ENCODE measurements around the gene IL17REL.

The IL17REL gene

DNA sequence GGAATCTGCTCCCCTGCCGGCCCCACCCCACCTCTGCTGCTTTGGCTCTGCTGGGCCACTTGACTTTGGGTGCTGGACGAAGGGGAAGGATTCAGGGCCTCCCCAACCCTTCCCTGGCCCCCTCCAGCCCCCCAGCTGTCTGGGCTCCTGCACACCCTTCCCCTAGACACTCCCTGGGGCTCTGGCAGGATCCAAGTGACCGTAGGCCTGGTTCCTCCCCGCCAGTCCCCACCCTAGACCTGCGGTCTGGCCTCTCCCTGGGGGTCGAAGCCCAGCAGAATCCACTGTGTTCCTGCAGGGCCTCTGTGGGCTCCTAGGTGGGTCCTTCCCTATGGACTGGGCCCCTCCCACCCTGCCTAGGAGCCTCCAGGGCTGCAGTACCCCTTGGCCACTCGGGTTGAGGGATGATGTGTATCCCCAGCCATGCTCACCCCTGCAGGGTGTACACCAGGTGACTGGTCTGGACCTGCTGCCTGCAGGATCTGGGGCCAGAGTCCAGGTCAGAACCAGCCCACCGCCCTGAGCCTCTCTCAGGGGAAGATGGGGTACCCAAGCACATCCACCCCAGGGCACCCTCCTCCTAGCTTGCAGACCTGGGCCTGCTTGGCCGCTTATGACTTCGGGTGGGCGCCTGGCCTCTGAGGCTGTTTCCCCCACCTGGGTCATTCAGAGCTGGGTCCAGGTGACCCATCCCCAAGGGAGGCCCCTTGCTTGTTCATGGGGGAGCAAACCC is 46.4 kb downstream of the IL17REL start:
- DNase-seq = no peak

GRCh38 chr22:49965091-49966040 is 47.2 kb downstream of the IL17REL start:
- DNase-seq = no peak

DNA sequence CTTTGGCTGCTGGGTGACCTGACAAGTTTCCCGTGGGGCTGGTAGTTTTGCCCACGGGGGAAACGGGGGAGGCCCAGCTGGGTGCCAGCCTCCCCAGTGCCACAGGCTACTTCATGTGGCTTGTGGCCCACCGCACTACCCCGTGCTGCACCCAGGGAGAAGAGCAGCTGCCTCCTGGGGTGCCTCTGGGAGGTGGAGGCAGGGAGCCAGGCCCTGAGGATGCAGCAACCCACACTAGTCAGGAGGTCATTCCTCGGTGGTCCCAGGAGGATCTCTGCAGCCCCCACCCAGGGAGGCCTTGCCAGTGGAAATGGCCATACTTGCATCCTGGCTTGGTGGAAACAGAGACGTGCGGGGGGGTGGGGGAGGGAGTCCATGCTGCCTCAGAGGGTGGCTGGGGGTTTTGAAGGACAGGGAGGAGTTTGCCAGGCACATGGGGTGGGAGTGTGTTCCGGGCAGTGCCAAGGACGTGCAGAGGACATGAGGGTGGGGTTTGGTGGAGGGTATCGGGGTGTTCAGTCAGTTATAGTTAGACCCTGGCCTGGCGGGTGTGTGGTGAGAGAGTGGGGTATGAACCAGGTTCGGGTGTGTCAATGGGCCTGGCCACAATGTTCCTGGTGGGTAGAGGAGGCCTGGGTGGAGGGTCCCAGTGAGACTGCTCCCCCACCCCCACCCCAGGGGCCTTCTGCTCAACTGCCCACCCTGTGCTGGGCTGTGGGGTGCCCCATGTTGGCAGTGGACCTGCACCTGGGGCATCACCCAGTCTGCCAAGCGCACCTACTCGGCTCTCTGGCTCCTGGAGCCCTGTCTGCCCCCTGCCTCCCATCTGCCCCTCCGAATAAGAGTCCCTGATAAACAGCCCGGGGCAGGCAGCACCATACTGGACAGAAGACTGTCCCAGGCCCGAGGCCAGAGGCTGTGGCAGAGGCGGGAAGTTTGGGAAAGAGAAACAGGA is 48.2 kb downstream of the IL17REL start:
- DNase-seq = no peak

DNA sequence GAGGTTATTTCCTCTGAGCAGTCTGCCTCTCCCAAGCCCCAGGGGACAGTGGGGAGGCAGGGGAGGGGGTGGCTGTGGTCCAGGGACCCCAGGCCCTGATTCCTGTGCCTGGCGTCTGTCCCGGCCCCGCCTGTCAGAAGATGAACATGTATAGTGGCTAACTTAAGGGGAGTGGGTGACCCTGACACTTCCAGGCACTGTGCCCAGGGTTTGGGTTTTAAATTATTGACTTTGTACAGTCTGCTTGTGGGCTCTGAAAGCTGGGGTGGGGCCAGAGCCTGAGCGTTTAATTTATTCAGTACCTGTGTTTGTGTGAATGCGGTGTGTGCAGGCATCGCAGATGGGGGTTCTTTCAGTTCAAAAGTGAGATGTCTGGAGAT is 48.9 kb downstream of the IL17REL start:
- DNase-seq = no peak

GRCh38 chr22:49962751-49963646 is 49.6 kb downstream of the IL17REL start:
- DNase-seq = no peak

GRCh38 chr22:49962012-49962750 is 50.4 kb downstream of the IL17REL start:
- peak; percentile 70 for DNase-seq

DNA sequence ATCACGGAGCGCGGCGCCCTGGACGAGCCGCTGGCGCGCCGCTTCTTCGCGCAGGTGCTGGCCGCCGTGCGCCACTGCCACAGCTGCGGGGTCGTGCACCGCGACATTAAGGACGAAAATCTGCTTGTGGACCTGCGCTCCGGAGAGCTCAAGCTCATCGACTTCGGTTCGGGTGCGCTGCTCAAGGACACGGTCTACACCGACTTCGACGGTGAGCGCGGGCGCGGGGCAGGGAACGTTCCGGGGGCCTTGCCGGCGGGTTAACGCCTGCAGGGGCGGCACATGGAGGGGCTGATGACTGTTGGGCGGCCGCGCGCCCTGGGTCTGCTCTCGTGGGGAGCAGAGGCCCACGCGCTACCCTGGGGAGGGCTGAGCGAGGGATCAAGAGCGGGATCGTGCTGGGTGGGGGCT is 51.0 kb downstream of the IL17REL start:
- no peak for DNase-seq

DNA sequence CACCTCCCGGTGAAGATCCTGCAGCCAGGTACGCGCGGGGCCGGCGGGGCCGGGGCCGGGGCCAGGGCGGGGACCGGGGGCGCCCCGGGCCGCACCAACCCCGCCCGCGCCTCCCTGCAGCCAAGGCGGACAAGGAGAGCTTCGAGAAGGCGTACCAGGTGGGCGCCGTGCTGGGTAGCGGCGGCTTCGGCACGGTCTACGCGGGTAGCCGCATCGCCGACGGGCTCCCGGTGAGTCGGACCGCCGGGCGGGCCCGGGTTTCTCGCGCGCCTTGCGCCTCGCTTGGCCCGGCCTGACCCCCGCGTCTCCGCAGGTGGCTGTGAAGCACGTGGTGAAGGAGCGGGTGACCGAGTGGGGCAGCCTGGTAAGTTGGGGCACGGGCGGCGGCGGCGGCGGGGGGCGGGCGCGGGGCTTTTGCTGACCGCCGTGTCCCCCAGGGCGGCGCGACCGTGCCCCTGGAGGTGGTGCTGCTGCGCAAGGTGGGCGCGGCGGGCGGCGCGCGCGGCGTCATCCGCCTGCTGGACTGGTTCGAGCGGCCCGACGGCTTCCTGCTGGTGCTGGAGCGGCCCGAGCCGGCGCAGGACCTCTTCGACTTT is 51.5 kb downstream of the IL17REL start:
- DNase-seq = no peak

GRCh38 chr22:49960159-49961004 is 52.2 kb downstream of the IL17REL start, which contains the start of gene PIM3:
Gene PIM3 (plus strand): TSS chr22:49960772. CDS start chr22:49960948, 176 bp downstream.
- peak; percentile 90 for DNase-seq

- DNase-seq = no peak
Measured at GRCh38 chr22:49959782-49960158, 52.8 kb downstream of the IL17REL start.

GRCh38 chr22:49958931-49959781 is 53.4 kb downstream of the IL17REL start:
- no peak for DNase-seq

GRCh38 chr22:49958366-49958921 is 54.1 kb downstream of the IL17REL start:
- no peak for DNase-seq

GRCh38 chr22:49957826-49958365 is 54.7 kb downstream of the IL17REL start:
- DNase-seq = no peak

DNA sequence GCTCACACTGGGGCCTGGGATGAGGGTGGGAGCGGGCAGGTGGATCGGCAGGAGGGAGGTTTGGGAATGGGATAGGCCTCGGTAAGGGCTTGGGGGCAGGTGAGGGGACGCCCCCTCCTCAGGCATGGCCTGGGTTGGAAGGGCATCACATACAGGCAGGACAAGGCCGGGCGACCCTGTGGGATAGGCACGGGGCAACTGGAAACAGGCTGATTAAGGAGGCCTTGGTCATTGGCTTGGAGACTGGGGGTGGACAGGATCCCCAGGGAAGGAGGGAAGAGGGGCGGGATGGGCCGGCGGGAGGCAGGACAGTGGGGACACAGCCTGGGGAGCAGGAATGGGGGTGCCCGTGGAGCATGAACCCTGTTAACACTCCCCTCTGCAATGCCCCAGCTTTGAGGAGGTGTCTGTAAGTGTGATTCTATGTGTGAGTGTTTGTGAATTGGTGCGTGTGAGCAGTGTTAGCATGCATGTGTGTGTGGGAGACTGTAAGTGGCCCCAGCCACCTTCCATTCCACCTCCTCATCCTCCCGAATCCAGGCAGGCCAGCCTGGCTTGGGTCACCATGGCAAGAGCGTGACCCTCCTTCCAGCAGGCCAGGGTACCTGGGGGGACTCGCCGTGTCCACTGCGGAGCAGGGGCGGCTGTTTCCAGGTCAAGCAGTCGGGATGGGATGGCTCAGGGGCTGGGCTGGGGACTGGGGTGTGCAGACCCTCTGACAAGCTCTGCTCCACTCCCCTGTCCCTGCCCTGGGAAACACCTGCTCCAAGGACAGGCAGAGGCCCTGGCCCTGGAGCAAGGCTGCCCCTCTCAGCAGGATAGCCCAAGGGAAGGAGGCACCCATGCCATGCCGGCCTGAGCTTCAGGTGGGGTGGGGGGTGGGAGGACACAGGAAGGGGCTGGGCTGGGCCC is 55.4 kb downstream of the IL17REL start:
- no peak for DNase-seq

GRCh38 chr22:49956418-49956770 is 56.2 kb downstream of the IL17REL start:
- DNase-seq = no peak

GRCh38 chr22:49955581-49956417 is 56.8 kb downstream of the IL17REL start:
- DNase-seq = no peak
